ENCODE measurements around the gene SOBP.

SOBP gene

DNA sequence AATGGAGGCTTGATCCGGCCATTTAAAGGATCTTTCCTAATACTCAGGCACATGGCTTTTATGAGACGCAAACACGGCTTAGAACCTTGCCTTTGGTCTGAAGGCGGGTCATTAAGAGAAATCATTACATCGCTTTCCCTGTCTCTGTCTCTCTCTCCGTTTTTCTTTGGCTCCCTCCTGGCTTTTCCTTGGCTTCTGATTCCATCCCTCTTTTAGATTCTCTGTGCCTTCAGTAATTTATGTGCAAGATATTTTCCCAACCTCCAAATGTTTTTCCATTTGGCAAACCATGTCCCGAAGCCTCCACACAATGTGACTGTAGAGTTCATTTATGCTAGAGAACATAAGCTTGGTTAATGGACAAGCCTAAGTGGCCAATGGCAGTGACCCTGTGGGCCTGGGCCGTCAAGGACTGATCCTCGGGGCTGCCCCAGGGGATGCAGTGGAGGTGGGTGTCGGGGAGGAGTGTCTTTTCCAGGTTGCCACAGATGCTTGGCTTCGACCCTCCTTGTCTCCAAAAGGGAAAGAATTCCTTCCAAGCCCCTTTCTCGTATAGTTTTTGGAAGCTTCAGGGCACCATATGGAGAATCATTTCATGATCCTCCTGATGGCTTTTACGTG, 177.2 kb downstream of the SOBP start:
- TF ChIP-seq, protein P1, sequence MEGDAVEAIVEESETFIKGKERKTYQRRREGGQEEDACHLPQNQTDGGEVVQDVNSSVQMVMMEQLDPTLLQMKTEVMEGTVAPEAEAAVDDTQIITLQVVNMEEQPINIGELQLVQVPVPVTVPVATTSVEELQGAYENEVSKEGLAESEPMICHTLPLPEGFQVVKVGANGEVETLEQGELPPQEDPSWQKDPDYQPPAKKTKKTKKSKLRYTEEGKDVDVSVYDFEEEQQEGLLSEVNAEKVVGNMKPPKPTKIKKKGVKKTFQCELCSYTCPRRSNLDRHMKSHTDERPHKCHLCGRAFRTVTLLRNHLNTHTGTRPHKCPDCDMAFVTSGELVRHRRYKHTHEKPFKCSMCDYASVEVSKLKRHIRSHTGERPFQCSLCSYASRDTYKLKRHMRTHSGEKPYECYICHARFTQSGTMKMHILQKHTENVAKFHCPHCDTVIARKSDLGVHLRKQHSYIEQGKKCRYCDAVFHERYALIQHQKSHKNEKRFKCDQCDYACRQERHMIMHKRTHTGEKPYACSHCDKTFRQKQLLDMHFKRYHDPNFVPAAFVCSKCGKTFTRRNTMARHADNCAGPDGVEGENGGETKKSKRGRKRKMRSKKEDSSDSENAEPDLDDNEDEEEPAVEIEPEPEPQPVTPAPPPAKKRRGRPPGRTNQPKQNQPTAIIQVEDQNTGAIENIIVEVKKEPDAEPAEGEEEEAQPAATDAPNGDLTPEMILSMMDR (conservative IDR thresholded peaks at IDR 0.05; ENCODE audit: low read depth): no peak
- POLR2A ChIA-PET (ENCODE audit: low non-redundant PET): no interaction called here

DNA sequence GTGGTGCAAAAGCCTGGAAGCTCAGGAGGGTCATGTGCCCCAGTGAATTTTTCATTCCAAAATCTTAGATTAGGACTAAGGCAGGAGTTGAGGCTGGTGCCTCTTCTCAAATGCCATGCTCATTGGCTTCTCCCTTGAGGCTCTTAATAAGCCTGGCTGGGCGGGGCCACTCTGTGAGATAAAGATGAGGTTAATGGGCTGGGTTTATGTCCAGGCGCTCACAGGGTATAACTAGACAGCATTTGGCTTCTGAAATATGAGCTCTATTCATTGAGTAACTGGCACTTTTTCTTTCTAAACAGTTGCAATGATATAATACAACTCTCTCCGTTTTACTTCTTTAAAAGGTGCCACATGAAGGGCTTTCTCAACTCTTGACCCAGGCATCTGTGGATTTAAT, 177.9 kb downstream of the SOBP start:
- DNase-seq (ENCODE audit: low spot score): no peak
- ChIA-PET POLR2A (ENCODE audit: low non-redundant PET) (no interaction called here), CTCF (no interaction called here)
- H3K27ac ChIP-seq: no peak overlapping the region
- TF ChIP-seq, protein P1 (conservative IDR thresholded peaks at IDR 0.05; ENCODE audit: low read depth): no peak

More for the DNA sequence above, 177.2 kb downstream of the SOBP start:
- no peak for DNase-seq (ENCODE audit: low spot score)
- no peak overlapping the region for H3K27ac ChIP-seq
- CTCF ChIA-PET: no interaction called here

DNA sequence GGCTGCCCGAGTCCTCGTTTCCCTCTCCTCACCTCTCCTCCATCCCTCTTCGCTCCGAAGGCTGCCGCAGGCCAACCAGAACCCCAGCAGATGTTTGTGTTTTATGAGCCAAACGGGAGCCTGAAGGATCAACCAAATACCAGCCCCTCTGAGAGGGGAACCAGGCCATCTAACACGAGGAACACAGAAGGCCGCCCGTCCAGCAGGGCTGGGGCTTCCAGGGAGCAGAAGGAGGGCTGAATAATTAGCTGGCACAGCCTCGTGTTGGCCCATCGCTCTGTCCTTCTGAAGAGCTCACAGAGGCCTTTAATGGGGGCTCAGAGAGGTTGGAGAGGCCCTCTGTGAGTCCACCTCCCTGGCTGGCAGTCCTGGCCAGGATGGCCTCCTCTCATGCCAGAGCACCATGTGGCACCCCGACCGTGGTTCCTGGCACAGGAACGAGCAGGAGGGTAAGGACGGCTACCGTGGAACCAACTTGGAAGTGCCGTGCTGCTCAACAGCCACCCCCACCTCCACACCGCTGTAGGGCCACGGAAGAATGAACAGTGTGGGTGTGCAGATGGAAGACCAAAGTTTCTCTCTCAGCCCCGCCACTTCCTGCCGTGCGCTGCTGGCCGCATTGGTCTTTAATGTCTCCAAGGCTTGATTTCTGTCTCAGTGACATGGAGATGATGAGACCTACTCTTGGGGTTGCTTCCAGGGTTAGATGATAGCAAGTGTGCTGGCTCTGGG, 179.0 kb downstream of the SOBP start:
- ChIA-PET CTCF (interaction anchor here (0.7 to 1.2 kb wide), 2 partner anchors 180 to 464 kb away, joined by 3 read pairs; no protein-coding TSS in a partner anchor), POLR2A (ENCODE audit: low non-redundant PET) (no interaction called here)
- no peak overlapping the region for H3K27ac ChIP-seq
- DNase-seq (ENCODE audit: low spot score): no peak
- TF ChIP-seq, protein P1 (conservative IDR thresholded peaks at IDR 0.05; ENCODE audit: low read depth): no peak

DNA sequence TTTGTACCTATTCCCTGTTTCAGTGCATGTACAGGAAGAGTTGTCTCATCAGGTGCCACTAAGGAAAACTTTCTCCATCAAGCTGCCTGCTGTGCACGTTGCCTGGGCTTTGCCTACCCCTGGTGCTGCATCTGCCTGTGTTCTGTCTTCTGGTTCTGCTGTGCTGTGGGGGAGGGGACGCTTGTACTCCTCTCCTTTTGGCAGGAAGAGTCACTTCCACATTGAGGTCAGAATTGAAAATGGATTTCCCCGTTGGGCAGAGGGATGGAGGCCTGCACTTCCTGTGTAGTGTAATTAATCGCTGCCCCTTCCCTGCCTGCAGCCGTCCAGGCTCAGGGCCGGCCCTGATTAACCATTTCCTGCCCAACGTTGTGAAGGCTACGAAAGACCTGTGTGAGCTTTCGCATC, 180.9 kb downstream of the SOBP start:
- no peak for DNase-seq (ENCODE audit: low spot score)
- H3K27ac ChIP-seq: no peak overlapping the region
- ChIA-PET POLR2A (ENCODE audit: low non-redundant PET) (no interaction called here), CTCF (interaction anchor here (0.6 to 1.0 kb wide), 3 partner anchors 24 to 562 kb away, joined by 3 to 4 read pairs (median 3); no protein-coding TSS in a partner anchor)
- TF ChIP-seq, protein P1 (conservative IDR thresholded peaks at IDR 0.05; ENCODE audit: low read depth): no peak

DNA sequence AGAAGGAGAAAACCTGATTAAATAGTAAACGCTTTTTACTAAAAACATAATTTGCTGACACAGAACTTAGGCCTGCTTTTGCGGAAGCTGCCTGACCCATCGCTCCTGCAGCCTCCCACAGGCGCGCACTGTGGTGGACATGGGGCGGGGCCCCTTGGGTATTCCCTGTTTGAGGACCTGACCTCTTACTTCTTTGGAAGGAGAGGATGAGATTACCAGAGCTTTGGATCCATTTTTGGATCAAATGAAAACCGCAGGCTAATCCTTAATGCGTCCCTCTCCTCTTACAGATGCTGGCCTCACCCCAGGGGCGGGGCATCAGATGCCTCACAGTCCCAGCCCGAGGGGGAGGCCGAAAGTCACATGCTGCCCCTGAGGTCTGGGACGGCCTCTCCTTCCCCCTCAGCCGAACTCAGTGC, 183.2 kb downstream of the SOBP start:
- no peak for DNase-seq (ENCODE audit: low spot score)
- TF ChIP-seq, protein P1 (conservative IDR thresholded peaks at IDR 0.05; ENCODE audit: low read depth): no peak
- ChIA-PET POLR2A (ENCODE audit: low non-redundant PET) (no interaction called here), CTCF (no interaction called here)
- no peak overlapping the region for H3K27ac ChIP-seq

DNA sequence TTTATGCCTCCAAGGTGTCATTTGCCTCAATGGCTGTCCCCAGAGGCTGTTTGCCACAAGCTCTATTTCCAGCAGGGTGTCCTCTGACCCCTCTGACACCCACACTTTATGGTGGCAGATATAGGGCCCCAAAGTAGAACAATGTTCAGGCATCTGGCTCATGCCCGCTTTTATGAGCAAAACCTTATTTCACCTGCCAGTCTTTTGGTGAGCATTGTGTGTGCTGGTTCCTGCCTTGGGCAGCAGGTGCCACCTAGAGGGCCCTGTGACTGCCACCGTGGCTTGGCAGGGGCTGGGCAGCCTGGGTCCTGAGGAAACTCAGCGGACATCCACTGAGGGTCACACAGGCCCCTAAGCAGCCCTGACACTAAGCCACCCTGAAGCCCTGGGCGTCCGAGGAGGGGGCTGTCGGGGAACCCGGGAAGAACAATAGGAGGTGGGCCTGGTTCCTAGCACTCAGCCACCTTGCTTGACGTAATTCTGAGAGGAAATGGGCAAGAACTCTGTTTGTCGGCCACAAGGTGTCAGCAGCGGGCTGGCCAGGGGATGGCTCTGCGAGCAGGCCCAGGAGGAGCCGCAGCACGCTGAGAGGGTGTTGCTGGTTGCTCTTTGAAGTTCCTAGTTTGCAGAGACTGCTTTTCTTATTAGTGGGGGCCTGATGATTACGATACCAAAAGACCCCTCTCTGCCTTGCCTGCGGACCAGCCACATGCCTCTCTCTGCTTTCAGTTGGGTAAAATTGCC, 185.2 kb downstream of the SOBP start:
- H3K27ac ChIP-seq: no peak overlapping the region
- POLR2A ChIA-PET (ENCODE audit: low non-redundant PET): no interaction called here
- peak; percentile 80 for DNase-seq (ENCODE audit: low spot score)
- CTCF ChIA-PET: interaction anchor here (0.6 to 2.4 kb wide), 10 partner anchors 17 to 864 kb away, joined by 3 to 11 read pairs (median 4); no protein-coding TSS in a partner anchor
- TF ChIP-seq, protein P1 (conservative IDR thresholded peaks at IDR 0.05; ENCODE audit: low read depth): peak; percentile 87
